ENCODE data around the gene GMEB2.

DNA sequence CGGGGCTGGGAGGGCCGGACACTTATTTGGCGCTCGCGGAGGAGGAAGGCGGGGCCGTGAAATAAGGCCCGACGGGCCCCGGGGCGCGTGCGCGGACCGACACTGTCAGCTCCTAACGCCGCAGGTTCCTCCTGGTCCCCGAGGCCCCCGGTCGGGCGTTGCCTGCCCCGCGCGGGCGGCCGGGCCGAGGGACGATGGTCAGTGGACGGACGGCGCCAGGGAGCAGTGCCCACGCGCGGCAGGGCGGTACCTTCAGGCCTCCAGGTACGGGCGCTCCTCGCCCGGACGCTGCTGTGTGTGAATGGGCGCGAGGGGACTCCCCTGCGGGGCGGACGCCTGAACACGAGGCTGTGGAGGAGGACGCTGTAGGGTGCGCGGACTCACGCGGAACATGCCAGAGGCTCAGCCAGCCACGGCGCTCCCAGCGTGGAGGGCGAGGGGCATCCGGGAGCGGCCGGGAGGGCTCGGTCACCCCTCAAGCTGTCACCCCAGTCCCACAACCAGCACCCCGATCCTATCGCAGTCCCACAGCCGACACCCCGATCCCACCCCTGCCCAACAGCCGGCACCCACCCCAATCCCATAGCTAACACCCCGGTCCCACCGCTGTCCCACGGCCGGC is 339 bp upstream of the GMEB2 start:
- TF ChIP-seq CTCF (IDR thresholded peaks at IDR 0.05) = no peak
- no peak for TF ChIP-seq RAD21 (IDR thresholded peaks at IDR 0.05; ENCODE audit: low read length)
- no peak for TF ChIP-seq EZH2phosphoT487 (IDR thresholded peaks at IDR 0.05; ENCODE audit: borderline replicate concordance, low read depth)
- no peak for TF ChIP-seq SMC3 (IDR thresholded peaks at IDR 0.05; ENCODE audit: low read depth, low read length)
- TF ChIP-seq NFIC (IDR thresholded peaks at IDR 0.05; ENCODE audit: borderline replicate concordance) = no peak
- no peak for TF ChIP-seq GABPA (IDR thresholded peaks at IDR 0.05; ENCODE audit: low read depth)
